ENCODE data around the gene CENPP.
"Not testable (repeated sequence)": the region's sequence is repeated elsewhere in the genome, so short reads cannot be mapped to it uniquely, and the experiment has no call there.

Gene CENPP

DNA sequence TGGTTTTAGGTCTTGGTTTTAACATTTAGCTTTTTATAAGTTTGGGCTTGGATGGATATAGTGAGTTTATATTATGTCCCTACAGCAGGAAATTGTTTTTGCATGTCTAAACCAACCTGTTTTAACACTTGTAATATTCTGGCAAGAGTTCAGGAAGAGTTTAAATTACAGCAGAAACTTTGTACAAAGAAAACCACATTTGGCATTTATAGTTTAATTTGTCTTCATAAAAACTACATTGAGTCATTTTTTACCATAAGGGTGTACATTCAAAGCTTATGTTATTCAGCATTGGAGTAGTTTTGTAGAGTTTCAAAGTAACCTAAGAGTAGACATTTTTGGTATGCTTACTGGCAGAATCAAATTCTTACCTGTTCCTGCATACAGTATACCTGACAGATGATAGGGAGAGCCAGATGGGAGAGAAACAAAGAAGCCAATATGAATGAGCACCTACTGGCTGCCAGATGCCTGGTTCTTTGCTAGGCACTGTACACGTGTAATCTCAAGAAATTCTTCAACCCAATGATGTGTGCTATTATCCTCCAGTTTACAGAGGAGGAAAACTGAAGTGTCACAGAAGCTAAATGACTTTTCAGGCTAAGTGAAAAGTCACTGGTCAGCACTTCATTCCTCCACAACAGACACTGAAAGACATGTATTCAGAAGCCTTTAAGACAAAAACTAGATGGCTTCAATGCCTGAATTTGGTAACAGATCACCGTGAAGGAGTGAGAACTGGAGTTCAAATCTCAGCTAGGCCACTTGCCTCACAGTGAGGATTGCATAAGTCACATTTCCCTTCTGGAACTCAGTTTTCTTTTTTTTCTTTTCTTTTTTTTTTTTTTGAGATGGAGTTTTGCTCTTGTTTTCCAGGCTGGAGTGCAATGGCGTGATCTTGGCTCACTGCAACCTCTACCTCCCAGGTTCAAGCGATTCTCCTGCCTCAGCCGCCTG lies 235.9 kb downstream of the CENPP start:
- Histone ChIP-seq H3K27ac (ENCODE audit: low read depth, low read length) (no peak overlapping the region), H3K4me3 (ENCODE audit: low read length) (no peak overlapping the region), H3K27me3 (ENCODE audit: control insufficient read depth, insufficient read depth, low read length) (no peaks in the 10 kb centered on the region), H3K36me3 (ENCODE audit: control insufficient read depth, insufficient read depth, low read length) (no peaks in the 10 kb centered on the region), H3K9ac (ENCODE audit: low read length) (no peak overlapping the region), H3K4me1 (ENCODE audit: control insufficient read depth, insufficient read depth, low read length) (peaks cover 5% of the 10 kb centered on the region)

DNA sequence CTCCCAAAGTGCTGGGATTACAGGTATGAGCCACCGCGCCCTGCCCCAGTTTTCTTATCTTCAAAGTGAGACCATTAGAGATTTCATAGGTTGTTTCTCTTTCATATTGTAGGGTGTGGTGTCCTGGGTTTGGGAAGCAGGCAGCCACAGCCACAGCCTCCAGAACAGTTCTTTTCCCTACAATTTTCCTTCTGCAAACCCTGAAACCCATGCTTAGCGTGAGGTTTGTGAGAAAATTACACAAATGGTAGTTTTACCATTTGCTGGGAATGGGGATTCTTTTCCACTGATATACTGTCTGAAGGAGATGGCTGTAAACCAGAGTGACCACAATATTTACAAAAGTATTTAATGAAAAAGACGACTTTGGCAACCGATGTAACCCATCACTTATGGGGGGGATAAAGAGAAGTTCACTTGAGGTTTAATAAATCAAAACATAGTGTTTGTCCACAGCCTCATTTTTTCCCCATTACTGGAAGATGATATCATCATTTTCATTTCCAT lies 236.8 kb downstream of the CENPP start:
- Histone ChIP-seq H3K36me3 (ENCODE audit: control insufficient read depth, insufficient read depth, low read length) (no peaks in the 10 kb centered on the region), H3K27ac (ENCODE audit: low read depth, low read length) (no peak overlapping the region), H3K9ac (ENCODE audit: low read length) (no peak overlapping the region), H3K4me1 (ENCODE audit: control insufficient read depth, insufficient read depth, low read length) (peaks cover 5% of the 10 kb centered on the region), H3K4me3 (ENCODE audit: low read length) (no peak overlapping the region), H3K27me3 (ENCODE audit: control insufficient read depth, insufficient read depth, low read length) (no peaks in the 10 kb centered on the region)

- no peaks in the 10 kb centered on the region for H3K27me3 ChIP-seq (ENCODE audit: control insufficient read depth, insufficient read depth, low read length)
- H3K4me3 ChIP-seq (ENCODE audit: low read length) = no peak overlapping the region
- no peaks in the 10 kb centered on the region for H3K36me3 ChIP-seq (ENCODE audit: control insufficient read depth, insufficient read depth, low read length)
- H3K9ac ChIP-seq (ENCODE audit: low read length) = no peak overlapping the region
- H3K4me1 ChIP-seq (ENCODE audit: control insufficient read depth, insufficient read depth, low read length) = peaks cover 5% of the 10 kb centered on the region
- no peak overlapping the region for H3K27ac ChIP-seq (ENCODE audit: low read depth, low read length)
Measured at GRCh38 chr9:92563116-92564100, 237.7 kb downstream of the CENPP start.

DNA sequence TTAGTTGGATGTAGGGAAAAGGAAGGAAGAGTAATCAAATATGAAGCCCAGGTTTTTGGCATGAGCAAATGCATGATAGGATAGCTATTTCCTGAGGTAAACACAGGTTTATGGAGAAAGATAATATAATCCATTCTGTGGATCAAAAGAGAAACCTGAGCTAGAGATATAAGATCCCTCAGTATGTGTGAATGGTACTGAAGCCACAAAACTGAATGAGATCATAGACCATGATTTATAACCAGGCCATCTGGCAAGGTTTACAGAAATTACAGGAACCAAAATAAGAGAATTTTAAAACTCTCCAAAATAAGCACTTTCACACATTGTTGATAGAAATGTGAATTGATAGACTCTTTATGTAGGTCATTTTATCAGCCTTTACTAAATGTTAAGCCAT lies 238.8 kb downstream of the CENPP start:
- Histone ChIP-seq H3K27ac (ENCODE audit: low read depth, low read length) (no peak overlapping the region), H3K4me3 (ENCODE audit: low read length) (no peak overlapping the region), H3K9ac (ENCODE audit: low read length) (no peak overlapping the region), H3K36me3 (ENCODE audit: control insufficient read depth, insufficient read depth, low read length) (no peaks in the 10 kb centered on the region), H3K4me1 (ENCODE audit: control insufficient read depth, insufficient read depth, low read length) (peaks cover 5% of the 10 kb centered on the region), H3K27me3 (ENCODE audit: control insufficient read depth, insufficient read depth, low read length) (no peaks in the 10 kb centered on the region)

DNA sequence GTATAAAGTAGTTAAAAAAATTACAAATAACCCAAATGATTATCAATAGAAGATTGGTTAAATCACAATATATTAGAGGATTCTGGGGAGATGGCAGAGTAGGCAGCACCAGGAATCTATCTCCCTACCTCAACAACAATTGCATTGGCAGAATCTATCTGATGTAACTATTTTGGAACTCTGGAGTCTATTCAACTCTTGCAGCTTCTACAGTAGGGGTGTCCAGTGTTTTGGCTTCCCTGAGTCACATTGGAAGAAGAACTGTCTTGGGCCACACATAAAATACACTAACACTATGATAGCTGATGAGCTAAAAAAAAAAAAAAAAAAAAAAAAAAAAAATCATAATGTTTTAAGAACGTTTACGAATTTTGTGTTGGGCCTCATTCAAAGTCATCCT lies 239.2 kb downstream of the CENPP start:
- Histone ChIP-seq H3K9ac (ENCODE audit: low read length) (no peak overlapping the region), H3K4me1 (ENCODE audit: control insufficient read depth, insufficient read depth, low read length) (peaks cover 5% of the 10 kb centered on the region), H3K27me3 (ENCODE audit: control insufficient read depth, insufficient read depth, low read length) (no peaks in the 10 kb centered on the region), H3K4me3 (ENCODE audit: low read length) (no peak overlapping the region), H3K27ac (ENCODE audit: low read depth, low read length) (no peak overlapping the region), H3K36me3 (ENCODE audit: control insufficient read depth, insufficient read depth, low read length) (no peaks in the 10 kb centered on the region)

- not testable (repeated sequence) for H3K27me3 ChIP-seq (ENCODE audit: control insufficient read depth, insufficient read depth, low read length); H3K4me1 ChIP-seq (ENCODE audit: control insufficient read depth, insufficient read depth, low read length); H3K36me3 ChIP-seq (ENCODE audit: control insufficient read depth, insufficient read depth, low read length); H3K9ac ChIP-seq (ENCODE audit: low read length); H3K27ac ChIP-seq (ENCODE audit: low read depth, low read length); H3K4me3 ChIP-seq (ENCODE audit: low read length)
Measured at GRCh38 chr9:92571871-92572270, 246.1 kb downstream of the CENPP start.

- not testable (repeated sequence) for H3K9ac ChIP-seq (ENCODE audit: low read length); H3K4me3 ChIP-seq (ENCODE audit: low read length); H3K4me1 ChIP-seq (ENCODE audit: control insufficient read depth, insufficient read depth, low read length); H3K36me3 ChIP-seq (ENCODE audit: control insufficient read depth, insufficient read depth, low read length); H3K27ac ChIP-seq (ENCODE audit: low read depth, low read length); H3K27me3 ChIP-seq (ENCODE audit: control insufficient read depth, insufficient read depth, low read length)
Measured at GRCh38 chr9:92573612-92574011, 247.9 kb downstream of the CENPP start.

DNA sequence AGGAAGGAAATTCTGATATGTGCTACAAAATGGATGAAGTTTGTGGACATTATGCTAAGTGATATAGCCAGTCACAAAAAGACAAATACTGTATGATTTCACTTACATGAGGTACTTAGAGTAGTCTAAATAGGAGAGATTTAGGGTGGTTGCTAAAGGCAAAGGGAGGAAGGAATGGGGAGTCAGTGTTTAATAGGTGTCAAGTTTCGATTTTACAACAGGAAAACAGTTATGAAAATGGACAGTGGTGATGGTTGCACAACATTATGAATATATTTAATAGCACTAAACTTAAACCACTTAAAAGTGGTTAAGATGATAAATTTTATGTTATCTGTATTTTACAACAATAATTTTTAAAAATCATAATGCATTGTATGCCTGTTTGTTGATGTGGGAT lies 250.4 kb downstream of the CENPP start:
- Histone ChIP-seq H3K4me1 (ENCODE audit: control insufficient read depth, insufficient read depth, low read length) (no peaks in the 10 kb centered on the region), H3K27me3 (ENCODE audit: control insufficient read depth, insufficient read depth, low read length) (no peaks in the 10 kb centered on the region), H3K27ac (ENCODE audit: low read depth, low read length) (no peak overlapping the region), H3K9ac (ENCODE audit: low read length) (no peak overlapping the region), H3K36me3 (ENCODE audit: control insufficient read depth, insufficient read depth, low read length) (no peaks in the 10 kb centered on the region), H3K4me3 (ENCODE audit: low read length) (no peak overlapping the region)

- Histone ChIP-seq H3K36me3 (ENCODE audit: control insufficient read depth, insufficient read depth, low read length) (no peaks in the 10 kb centered on the region), H3K9ac (ENCODE audit: low read length) (no peak overlapping the region), H3K27me3 (ENCODE audit: control insufficient read depth, insufficient read depth, low read length) (no peaks in the 10 kb centered on the region), H3K4me3 (ENCODE audit: low read length) (no peak overlapping the region), H3K27ac (ENCODE audit: low read depth, low read length) (peak overlapping the region; percentile 66), H3K4me1 (ENCODE audit: control insufficient read depth, insufficient read depth, low read length) (peaks cover 15% of the 10 kb centered on the region)
Measured at GRCh38 chr9:92589923-92590322, 264.2 kb downstream of the CENPP start.

DNA sequence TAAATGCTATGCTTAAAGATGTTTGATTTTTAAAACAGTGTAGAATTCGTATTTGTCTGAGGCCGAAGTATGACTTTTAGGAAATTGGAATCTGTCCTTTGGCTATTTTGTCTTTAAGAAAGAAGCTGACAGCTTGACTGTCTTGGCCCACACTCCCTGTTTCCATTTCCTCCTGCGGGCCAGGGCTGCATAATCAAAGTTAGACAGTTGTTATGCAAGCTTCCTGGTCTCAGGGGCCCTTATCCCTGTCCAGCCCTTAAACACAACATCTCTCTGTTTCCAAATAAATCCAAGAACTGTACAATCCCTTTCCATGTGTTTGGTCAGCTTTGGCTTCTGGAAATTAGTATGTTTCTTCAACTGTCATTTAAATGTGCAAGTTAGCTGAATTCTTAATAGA lies 264.6 kb downstream of the CENPP start:
- no peak overlapping the region for H3K9ac ChIP-seq (ENCODE audit: low read length)
- no peak overlapping the region for H3K4me3 ChIP-seq (ENCODE audit: low read length)
- peaks cover 15% of the 10 kb centered on the region for H3K4me1 ChIP-seq (ENCODE audit: control insufficient read depth, insufficient read depth, low read length)
- H3K27ac ChIP-seq (ENCODE audit: low read depth, low read length) = peak overlapping the region; percentile 66
- H3K27me3 ChIP-seq (ENCODE audit: control insufficient read depth, insufficient read depth, low read length) = no peaks in the 10 kb centered on the region
- no peaks in the 10 kb centered on the region for H3K36me3 ChIP-seq (ENCODE audit: control insufficient read depth, insufficient read depth, low read length)

- Histone ChIP-seq H3K4me3 (ENCODE audit: low read length) (no peak overlapping the region), H3K9ac (ENCODE audit: low read length) (no peak overlapping the region), H3K27me3 (ENCODE audit: control insufficient read depth, insufficient read depth, low read length) (no peaks in the 10 kb centered on the region), H3K4me1 (ENCODE audit: control insufficient read depth, insufficient read depth, low read length) (peaks cover 15% of the 10 kb centered on the region), H3K36me3 (ENCODE audit: control insufficient read depth, insufficient read depth, low read length) (no peaks in the 10 kb centered on the region), H3K27ac (ENCODE audit: low read depth, low read length) (no peak overlapping the region)
Measured at GRCh38 chr9:92592537-92592936, 266.8 kb downstream of the CENPP start.

All from rectal smooth muscle tissue (tissue), 1 donor.